ENCODE measurements around the gene MAN1C1. TPM values are rescaled to one million over a fixed set of nuclear protein-coding genes. Genes with fewer than 3 reads are reported as not detected.
"Not testable (repeated sequence)": the region's sequence is repeated elsewhere in the genome, so short reads cannot be mapped to it uniquely, and the experiment has no call there.

The MAN1C1 gene
- total RNA-seq, 1 donor from 2014 or later = 22.6 TPM

- H3K4me3 Mint-ChIP-seq = no peak overlapping the region
- H3K9me3 Mint-ChIP-seq = peaks cover 5% of the 10 kb centered on the region
- no peak for DNase-seq (ENCODE audit: low read depth, low spot score)
- H3K36me3 Mint-ChIP-seq (ENCODE audit: low read depth) = no peaks in the 10 kb centered on the region
- no peak overlapping the region for H3K27ac Mint-ChIP-seq (ENCODE audit: unreplicated experiment)
- peaks cover 4% of the 10 kb centered on the region for H3K27me3 Mint-ChIP-seq (ENCODE audit: low read depth)
- TF ChIP-seq CTCF (conservative IDR thresholded peaks at IDR 0.05) = no peak
- H3K4me1 Mint-ChIP-seq = no peaks in the 10 kb centered on the region
These were observed 17.7 kb upstream of the MAN1C1 start for GRCh38 chr1:25598879-25599278.

- no peak overlapping the region for H3K27ac Mint-ChIP-seq (ENCODE audit: unreplicated experiment)
- H3K27me3 Mint-ChIP-seq (ENCODE audit: low read depth) = peaks cover 2% of the 10 kb centered on the region
- DNase-seq (ENCODE audit: low read depth, low spot score) = no peak
- no peak for TF ChIP-seq CTCF (conservative IDR thresholded peaks at IDR 0.05)
- H3K4me3 Mint-ChIP-seq = no peak overlapping the region
- no peaks in the 10 kb centered on the region for H3K36me3 Mint-ChIP-seq (ENCODE audit: low read depth)
- no peaks in the 10 kb centered on the region for H3K4me1 Mint-ChIP-seq
- peaks cover 2% of the 10 kb centered on the region for H3K9me3 Mint-ChIP-seq
These were observed 16.5 kb upstream of the MAN1C1 start for GRCh38 chr1:25599969-25600610.

- H3K4me1 Mint-ChIP-seq; H3K36me3 Mint-ChIP-seq (ENCODE audit: low read depth); H3K4me3 Mint-ChIP-seq; H3K9me3 Mint-ChIP-seq; H3K27me3 Mint-ChIP-seq (ENCODE audit: low read depth); DNase-seq (ENCODE audit: low read depth, low spot score): not testable (repeated sequence)
- peak overlapping the region; percentile 43 for H3K27ac Mint-ChIP-seq (ENCODE audit: unreplicated experiment)
These were observed 15.5 kb upstream of the MAN1C1 start for GRCh38 chr1:25600971-25601699.

- H3K4me3 Mint-ChIP-seq; DNase-seq (ENCODE audit: low read depth, low spot score); H3K27ac Mint-ChIP-seq (ENCODE audit: unreplicated experiment): not testable (repeated sequence)
These were observed 12.6 kb upstream of the MAN1C1 start for GRCh38 chr1:25603779-25604538.

GRCh38 chr1:25607123-25607522, 9.5 kb upstream of the MAN1C1 start:
- no peak for TF ChIP-seq CTCF (conservative IDR thresholded peaks at IDR 0.05)
- Mint-ChIP-seq H3K27ac (ENCODE audit: unreplicated experiment) (no peak overlapping the region), H3K27me3 (ENCODE audit: low read depth) (peaks cover 23% of the 10 kb centered on the region), H3K36me3 (ENCODE audit: low read depth) (no peaks in the 10 kb centered on the region), H3K4me3 (no peak overlapping the region), H3K9me3 (no peaks in the 10 kb centered on the region), H3K4me1 (peaks cover 9% of the 10 kb centered on the region)
- no peak for DNase-seq (ENCODE audit: low read depth, low spot score)

More at GRCh38 chr1:25603779-25604538, 12.6 kb upstream of the MAN1C1 start:
- not testable (repeated sequence) for H3K36me3 Mint-ChIP-seq (ENCODE audit: low read depth); H3K9me3 Mint-ChIP-seq; H3K4me1 Mint-ChIP-seq; H3K27me3 Mint-ChIP-seq (ENCODE audit: low read depth)

GRCh38 chr1:25608488-25609178, 8.0 kb upstream of the MAN1C1 start:
- peak; percentile 86 for DNase-seq (ENCODE audit: low read depth, low spot score)
- Mint-ChIP-seq H3K9me3 (no peaks in the 10 kb centered on the region), H3K27ac (ENCODE audit: unreplicated experiment) (no peak overlapping the region), H3K4me3 (peak overlapping the region; percentile 42), H3K27me3 (ENCODE audit: low read depth) (peaks cover 29% of the 10 kb centered on the region), H3K36me3 (ENCODE audit: low read depth) (no peaks in the 10 kb centered on the region), H3K4me1 (peaks cover 9% of the 10 kb centered on the region)
- TF ChIP-seq CTCF (conservative IDR thresholded peaks at IDR 0.05) = peak; percentile 59

Measured in neural crest cell (in vitro differentiated cells).